H1 (cell line): ENCODE results near the gene GRIK4. TPM values are rescaled to one million over a fixed set of nuclear protein-coding genes. Genes with fewer than 3 reads are reported as not detected.

ENCODE experiments used
- CTCF ChIA-PET: fragments of 300-600 bp; sonication (Branson Sonifier 250); formaldehyde crosslinking; loops from one replicate; lab custom pipeline; 2021; ENCODE audit not compliant: partially characterized antibody; lab: Charles Lee
- POLR2A ChIA-PET: fragments of 300-600 bp; sonication (Branson Sonifier 250); formaldehyde crosslinking; loops from one replicate; lab custom pipeline; 2021; ENCODE audit warnings: inconsistent platforms; ENCODE audit not compliant: partially characterized antibody; lab: Charles Lee
- DNase-seq, 2 experiments: peaks; one replicate each; pipeline versions ENCODE4 v3.0.0 to v3.0.0-alpha.2; 2010 to 2022; ENCODE audit warnings: low spot score in 2 of 2, low read depth in 1 of 2, mixed read lengths in 1 of 2
- FAIRE-seq: peaks from 2 replicates; lab custom pipeline; 2011; peaks lifted over from hg19 to GRCh38; lab: Jason Lieb, UNC
- H2AFZ ChIP-seq: 2 replicates; pipeline ENCODE4 v1.8.1; 2012; ENCODE audit warnings: low read length, inconsistent platforms
- H2AK5ac ChIP-seq: 2 replicates; pipeline ENCODE4 v1.6.1; 2013; ENCODE audit warnings: low read depth, low read length
- H2BK120ac ChIP-seq: replicated peaks from 2 replicates; pipeline ENCODE3; 2013; ENCODE audit warnings: low read depth, low read length, inconsistent platforms
- H2BK12ac ChIP-seq: 2 replicates; pipeline ENCODE4 v1.6.1; 2013; ENCODE audit warnings: low read depth, low read length
- H2BK15ac ChIP-seq: 2 replicates; pipeline ENCODE4 v1.6.1; 2013; ENCODE audit warnings: low read length
- H2BK20ac ChIP-seq: 2 replicates; pipeline ENCODE4 v1.6.1; 2013; ENCODE audit warnings: low read length
- H2BK5ac ChIP-seq: 2 replicates; pipeline ENCODE4 v1.6.1; 2013; ENCODE audit warnings: low read depth, low read length
- H3K14ac ChIP-seq: 2 replicates; pipeline ENCODE4 v1.6.1; 2013; ENCODE audit warnings: inconsistent platforms; ENCODE audit not compliant: insufficient read length
- H3K18ac ChIP-seq: 2 replicates; pipeline ENCODE4 v1.6.1; 2013; ENCODE audit warnings: low read length; ENCODE audit errors: extremely low read depth
- H3K23ac ChIP-seq: 2 replicates; pipeline ENCODE4 v1.6.1; 2013; ENCODE audit warnings: inconsistent platforms; ENCODE audit not compliant: insufficient read length
- H3K23me2 ChIP-seq: 2 replicates; pipeline ENCODE4 v1.6.1; 2013; ENCODE audit warnings: low read depth, low read length
- H3K27ac ChIP-seq: 2 replicates; pipeline ENCODE4 v1.6.1; 2011; ENCODE audit warnings: low read depth, low read length, inconsistent platforms
- H3K27me3 ChIP-seq, 4 experiments: replicated peaks in 1 of 4; 1 replicate in 1 of 4; 2 replicates in 3 of 4; pipeline versions ENCODE4 v1.6.1 to v1.8.1; 2011 to 2013; ENCODE audit warnings: low read length in 3 of 4, mild to moderate bottlenecking in 3 of 4, inconsistent platforms in 2 of 4, mixed read lengths in 2 of 4, moderate library complexity in 1 of 4; ENCODE audit not compliant: control insufficient read depth in 3 of 4, insufficient read depth in 3 of 4; ENCODE audit errors: extremely low read depth in 1 of 4
- H3K36me3 ChIP-seq, 4 experiments: 2 replicates each; pipeline versions ENCODE4 v1.6.1 to v1.8.1; 2011 to 2013; ENCODE audit warnings: mild to moderate bottlenecking in 4 of 4, low read length in 3 of 4, moderate library complexity in 2 of 4, control low read depth in 1 of 4, inconsistent platforms in 1 of 4; ENCODE audit not compliant: insufficient read depth in 4 of 4, control insufficient read depth in 2 of 4
- H3K4ac ChIP-seq: replicated peaks from 2 replicates; pipeline ENCODE3; 2013; ENCODE audit warnings: low read length, low read depth, mixed read lengths, inconsistent platforms; ENCODE audit not compliant: insufficient read length
- H3K4me1 ChIP-seq, 4 experiments: replicated peaks in 1 of 4; 1 replicate in 1 of 4; 2 replicates in 3 of 4; pipeline versions ENCODE4 v1.6.1 to v1.8.1; 2011 to 2013; ENCODE audit warnings: low read length in 3 of 4, inconsistent platforms in 2 of 4, mixed read lengths in 1 of 4; ENCODE audit not compliant: insufficient read depth in 4 of 4, control insufficient read depth in 3 of 4
- H3K4me2 ChIP-seq, 2 experiments: 2 replicates each; pipeline versions ENCODE4 v1.6.1 to v1.8.1; 2011 to 2013; ENCODE audit warnings: low read depth in 2 of 2, low read length in 2 of 2, control low read depth in 1 of 2, inconsistent platforms in 1 of 2, mild to moderate bottlenecking in 1 of 2; ENCODE audit not compliant: insufficient read depth in 1 of 2
- H3K4me3 ChIP-seq, 4 experiments: fragments of 200-600, 300-600 bp in 1 of 4; sonication (generic), shearing (Covaris generic), sonication (Bioruptor Twin) in 1 of 4; 2 replicates each; pipeline versions ENCODE4 v1.5.1 to v1.8.1; 2011 to 2016; ENCODE audit warnings: low read length in 4 of 4, low read depth in 3 of 4, control low read depth in 2 of 4, inconsistent platforms in 2 of 4, mild to moderate bottlenecking in 2 of 4, mixed read lengths in 1 of 4, moderate library complexity in 1 of 4; ENCODE audit not compliant: insufficient read depth in 2 of 4; ENCODE audit errors: extremely low read depth in 1 of 4
- H3K56ac ChIP-seq: replicated peaks from 2 replicates; pipeline ENCODE3; 2013; ENCODE audit warnings: low read depth, mild to moderate bottlenecking, mixed read lengths, low read length, inconsistent platforms; ENCODE audit not compliant: insufficient read length
- H3K79me1 ChIP-seq: 2 replicates; pipeline ENCODE4 v1.6.1; 2013; ENCODE audit warnings: low read depth, low read length, control low read depth
- H3K79me2 ChIP-seq, 2 experiments: 2 replicates each; pipeline versions ENCODE4 v1.6.1 to v1.8.1; 2012 to 2013; ENCODE audit warnings: low read length in 2 of 2, mild to moderate bottlenecking in 2 of 2, inconsistent platforms in 1 of 2; ENCODE audit not compliant: insufficient read depth in 2 of 2, control insufficient read depth in 1 of 2
- H3K9ac ChIP-seq, 4 experiments: replicated peaks in 1 of 4; 1 replicate in 1 of 4; 2 replicates in 3 of 4; pipeline versions ENCODE4 v1.6.1 to v1.8.1; 2011 to 2013; ENCODE audit warnings: low read depth in 3 of 4, low read length in 3 of 4, control low read depth in 2 of 4, mild to moderate bottlenecking in 2 of 4, moderate library complexity in 2 of 4, inconsistent platforms in 1 of 4; ENCODE audit errors: extremely low read depth in 1 of 4
- H3K9me3 ChIP-seq, 2 experiments: 2 replicates each; pipeline versions ENCODE4 v1.6.1 to v1.8.1; 2012 to 2013; ENCODE audit warnings: mild to moderate bottlenecking in 2 of 2, moderate library complexity in 2 of 2, control low read depth in 1 of 2, inconsistent platforms in 1 of 2, low read depth in 1 of 2, low read length in 1 of 2, mixed read lengths in 1 of 2; ENCODE audit not compliant: insufficient read depth in 2 of 2
- H4K20me1 ChIP-seq, 2 experiments: replicated peaks in 1 of 2; 2 replicates each; pipeline versions ENCODE3 to v1.8.1; 2011 to 2013; ENCODE audit warnings: inconsistent platforms in 2 of 2, low read length in 2 of 2, mild to moderate bottlenecking in 1 of 2; ENCODE audit not compliant: insufficient read depth in 2 of 2, control insufficient read depth in 1 of 2
- H4K5ac ChIP-seq: 2 replicates; pipeline ENCODE4 v1.6.1; 2013; ENCODE audit warnings: low read length, low read depth, mixed read lengths, inconsistent platforms; ENCODE audit not compliant: insufficient read length
- H4K8ac ChIP-seq: 2 replicates; pipeline ENCODE4 v1.8.0; 2013; ENCODE audit warnings: mild to moderate bottlenecking, moderate library complexity, low read length, inconsistent platforms; ENCODE audit not compliant: insufficient read depth; ENCODE audit errors: extremely low read depth
- H4K91ac ChIP-seq: replicated peaks from 2 replicates; pipeline ENCODE3; 2013; ENCODE audit warnings: low read length, mixed read lengths, inconsistent platforms; ENCODE audit not compliant: insufficient read length
- MAX ChIP-seq: IDR thresholded peaks from 2 replicates; pipeline ENCODE4 v1.6.1; 2012; ENCODE audit warnings: inconsistent platforms
- NRF1 ChIP-seq: IDR thresholded peaks from 2 replicates; pipeline ENCODE4 v1.6.1; 2011; ENCODE audit warnings: mild to moderate bottlenecking, low read depth, low read length, improper control_type of control experiment
- SAP30 ChIP-seq: fragments of 300-600 bp; sonication (generic); IDR thresholded peaks from 2 replicates; pipeline ENCODE4 v1.7.1; 2012; ENCODE audit warnings: low read length, moderate library complexity, mild to moderate bottlenecking, inconsistent platforms; ENCODE audit not compliant: insufficient read depth, insufficient replicate concordance
- SIX5 ChIP-seq: IDR thresholded peaks from 2 replicates; pipeline ENCODE4 v1.6.1; 2011; ENCODE audit warnings: mild to moderate bottlenecking, low read depth, low read length
- SP1 ChIP-seq: IDR thresholded peaks from 2 replicates; pipeline ENCODE4 v1.6.1; 2011; ENCODE audit warnings: low read depth, low read length
- WGBS, 2 experiments: shearing (Covaris generic) in 1 of 2; methylation state at CpG; one replicate each; pipeline versions ENCODE4 v1.1.6 to v1.1.7; 2013 to 2015; ENCODE audit warnings: low lambda C conversion rate in 2 of 2, mixed read lengths in 2 of 2, inconsistent platforms in 1 of 2, low coverage in 1 of 2, missing lambda C conversion rate in 1 of 2; ENCODE audit not compliant: insufficient replicate concordance in 2 of 2, insufficient coverage in 1 of 2, insufficient read length in 1 of 2; ENCODE audit errors: extremely low coverage in 1 of 2, missing lambda C conversion rate in 1 of 2; 5-methylcytosine and 5-hydroxymethylcytosine counted together
- polyA plus RNA-seq, 7 experiments: library from polyadenylated mRNA; depleted of rRNA in 3 of 7; stranded (reverse) in 5 of 7; unstranded in 2 of 7; fragments of >200 nt in 5 of 7; fragments of 200-250 nt in 2 of 7; gene quantifications; 1 replicate in 5 of 7; 2 replicates in 1 of 7; 4 replicates in 1 of 7; pipeline versions ENCODE4 v1.2.1 to v1.2.3, GENCODE V29; 2011 to 2013; ENCODE audit warnings: missing spikeins in 2 of 7, mixed read lengths in 2 of 7
- total RNA-seq: library from RNA; stranded (reverse); fragmentation: NEBNext Ultra II Directional; extraction: Animal tissue kit (Norgen Biotek cat#: 25700); gene quantifications from 2 replicates; pipeline ENCODE4 v1.2.1, GENCODE V29; 2021

The GRIK4 gene
- total and polyA plus RNA-seq, 2 of the 8 experiments (the other 6 are each of a cell fraction or from before 2014, with no cell fraction given) = 1.2 to 2.9 TPM

- Histone ChIP-seq H3K79me1 (no peaks in the 10 kb centered on the region), H3K4me1 (peaks cover 0 to 6% (median 2%) of the 10 kb centered on the region in 4 experiments; a peak in 2 of 7 replicates), H3K27me3 (peaks cover 0 to 5% (median 2%) of the 10 kb centered on the region in 4 experiments; a peak in 5 of 7 replicates), H3K79me2 (no peaks in the 10 kb centered on the region), H2BK12ac (no peak overlapping the region), H2BK20ac (no peak overlapping the region), H3K4ac (no peak overlapping the region), H4K8ac (no peak overlapping the region), H2AFZ (no peak overlapping the region), H3K9me3 (no peaks in the 10 kb centered on the region), H4K5ac (no peak overlapping the region), H4K91ac (no peak overlapping the region), H3K23me2 (no peaks in the 10 kb centered on the region), H3K27ac (no peak overlapping the region), H3K4me3 (no peak overlapping the region), H2AK5ac (no peak overlapping the region), H2BK15ac (no peak overlapping the region), H3K14ac (no peak overlapping the region), H3K56ac (no peak overlapping the region), H2BK5ac (no peak overlapping the region), H3K36me3 (no peaks in the 10 kb centered on the region), H3K9ac (no peak overlapping the region), H3K23ac (no peak overlapping the region), H3K4me2 (no peak overlapping the region), H2BK120ac (no peak overlapping the region), H3K18ac (no peak overlapping the region), H4K20me1 (peaks cover 0 to 5% of the 10 kb centered on the region in 2 experiments)
- ChIA-PET CTCF (interaction anchor here (0.9 to 13.5 kb wide), 11 partner anchors 10 to 297 kb away, joined by 3 to 155 read pairs (median 6); no protein-coding TSS in a partner anchor), POLR2A (no interaction called here)
- FAIRE-seq (no peak), DNase-seq (no peak)
- WGBS, 2 experiments = 92% methylated on average over 9 of the region's 9 CpGs; no CpG with 5 or more reads in 1 of the 2 experiments
- TF ChIP-seq SIX5 (no peak), MAX (no peak), SAP30 (no peak), SP1 (no peak), NRF1 (no peak)
These were observed 123.7 kb downstream of the GRIK4 start for GRCh38 chr11:120635136-120635810.
